GM12891 (cell line): ENCODE results near the gene PGLYRP1.

Source experiments
- DNase-seq: peaks from one replicate; pipeline ENCODE4 v3.0.0; 2011; ENCODE audit warnings: low spot score; ENCODE audit not compliant: insufficient read length
- FAIRE-seq: peaks from 2 replicates; lab custom pipeline; 2011; peaks lifted over from hg19 to GRCh38; lab: Jason Lieb, UNC
- PAX5 ChIP-seq: IDR thresholded peaks from 2 replicates; pipeline ENCODE4 v1.6.1; 2011; ENCODE audit warnings: low read length, moderate library complexity, mild to moderate bottlenecking; ENCODE audit not compliant: insufficient read depth, severe bottlenecking
- POLR2A ChIP-seq: IDR thresholded peaks from 2 replicates; pipeline ENCODE4 v1.6.1; 2011; ENCODE audit warnings: low read depth, low read length, control low read depth
- POLR2AphosphoS5 ChIP-seq: IDR thresholded peaks from 2 replicates; pipeline ENCODE4 v1.6.1; 2011; ENCODE audit warnings: low read depth, low read length, control low read depth
- POU2F2 ChIP-seq: IDR thresholded peaks from 2 replicates; pipeline ENCODE4 v1.6.1; 2011; ENCODE audit warnings: low read depth, mild to moderate bottlenecking, control low read depth, low read length, moderate library complexity
- SPI1 ChIP-seq: IDR thresholded peaks from 2 replicates; pipeline ENCODE4 v1.6.1; 2011; ENCODE audit warnings: low read depth, low read length, control low read depth
- TAF1 ChIP-seq: IDR thresholded peaks from 2 replicates; pipeline ENCODE4 v1.6.1; 2011; ENCODE audit warnings: low read depth, low read length, control low read depth

The PGLYRP1 gene

GRCh38 chr19:46058778-46059177, 35.9 kb upstream of the PGLYRP1 start:
- TF ChIP-seq TAF1, result no peak
- TF ChIP-seq POLR2A, result no peak
- no peak for TF ChIP-seq PAX5
- TF ChIP-seq SPI1, result no peak
- no peak for TF ChIP-seq POLR2AphosphoS5
- TF ChIP-seq POU2F2, result no peak
- no peak for FAIRE-seq

GRCh38 chr19:46056536-46056935, 33.7 kb upstream of the PGLYRP1 start:
- TF ChIP-seq POLR2A, result no peak
- no peak for TF ChIP-seq SPI1
- TF ChIP-seq PAX5, result no peak
- TF ChIP-seq POU2F2, result no peak
- no peak for TF ChIP-seq POLR2AphosphoS5
- TF ChIP-seq TAF1, result no peak
- FAIRE-seq (no peak), DNase-seq (no peak)

More at GRCh38 chr19:46058778-46059177, 35.9 kb upstream of the PGLYRP1 start:
- no peak for DNase-seq

- DNase-seq, result no peak
- FAIRE-seq, result no peak
- TF ChIP-seq PAX5 (no peak), TAF1 (no peak), POU2F2 (no peak), POLR2A (no peak), SPI1 (no peak), POLR2AphosphoS5 (no peak)
Observed at GRCh38 chr19:46052896-46053295, 30.0 kb upstream of the PGLYRP1 start.

GRCh38 chr19:46049597-46049996, 26.7 kb upstream of the PGLYRP1 start:
- no peak for TF ChIP-seq PAX5
- no peak for TF ChIP-seq POLR2AphosphoS5
- no peak for TF ChIP-seq TAF1
- no peak for TF ChIP-seq POU2F2
- TF ChIP-seq SPI1, result no peak
- TF ChIP-seq POLR2A, result no peak
- peak; percentile 20 for FAIRE-seq
- DNase-seq, result no peak

DNA sequence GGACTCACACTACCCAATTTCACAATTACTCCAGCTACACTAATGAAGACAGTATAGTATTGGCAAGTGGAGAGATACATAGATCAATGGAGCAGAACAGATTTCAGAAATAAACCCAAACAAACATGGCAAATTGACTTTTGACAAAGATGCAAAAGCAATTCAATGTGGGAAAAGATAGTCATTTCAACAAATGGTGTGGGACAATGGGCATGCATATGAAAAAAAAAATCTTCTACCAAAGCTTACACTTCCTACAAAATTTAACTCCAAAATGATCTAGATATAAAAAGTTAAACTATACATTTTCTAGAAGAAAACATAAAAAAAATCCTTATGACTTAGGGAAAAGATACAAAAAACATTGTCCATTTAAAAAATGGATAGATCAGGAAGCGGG, 20.7 kb upstream of the PGLYRP1 start:
- FAIRE-seq (no peak), DNase-seq (no peak)
- TF ChIP-seq SPI1, result no peak
- TF ChIP-seq POU2F2, result no peak
- no peak for TF ChIP-seq PAX5
- no peak for TF ChIP-seq TAF1
- TF ChIP-seq POLR2AphosphoS5, result no peak
- TF ChIP-seq POLR2A, result no peak

DNA sequence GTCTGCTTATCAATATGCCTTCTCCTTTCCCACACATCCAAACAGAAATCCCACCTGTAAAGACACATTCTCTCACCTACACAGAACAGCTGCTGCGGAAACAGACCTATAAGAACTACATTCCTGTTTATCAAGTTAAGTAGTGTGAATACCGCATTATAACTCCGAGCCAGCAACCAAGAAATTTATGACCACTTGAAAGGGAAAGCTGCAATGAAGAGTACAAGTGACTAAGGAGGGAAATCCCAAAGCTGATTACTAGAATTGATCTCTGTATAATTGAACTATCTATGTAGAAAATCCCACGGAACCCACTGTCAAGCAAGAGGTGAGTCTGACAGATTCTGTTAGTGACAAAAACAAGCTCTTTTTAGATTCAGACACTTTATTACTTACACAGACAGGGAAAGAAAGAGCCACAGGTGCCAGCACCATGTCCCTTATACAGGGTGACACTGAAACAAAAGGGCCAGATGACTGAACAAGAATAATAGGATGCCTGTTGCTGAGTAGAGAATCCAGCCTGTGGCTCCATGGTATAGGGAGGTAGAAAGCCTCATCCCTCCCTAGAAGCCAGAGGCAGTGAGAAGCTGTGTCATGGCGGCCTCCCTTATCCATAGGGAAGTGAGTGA, 19.5 kb upstream of the PGLYRP1 start:
- FAIRE-seq, result no peak
- TF ChIP-seq POLR2AphosphoS5 (no peak), POU2F2 (no peak), PAX5 (no peak), SPI1 (no peak), POLR2A (no peak), TAF1 (no peak)

GRCh38 chr19:46040952-46041500, 18.2 kb upstream of the PGLYRP1 start, which contains the start of gene IGFL4:
IGFL4 (minus strand) TSS chr19:46041002; CDS start chr19:46040962, 40 bp downstream.
- no peak for DNase-seq
- FAIRE-seq, result no peak
- TF ChIP-seq SPI1, result no peak
- TF ChIP-seq POU2F2, result no peak
- TF ChIP-seq POLR2AphosphoS5, result no peak
- TF ChIP-seq PAX5, result no peak
- no peak for TF ChIP-seq POLR2A
- TF ChIP-seq TAF1, result no peak

More for the DNA sequence above, 19.5 kb upstream of the PGLYRP1 start:
- DNase-seq, result no peak

DNA sequence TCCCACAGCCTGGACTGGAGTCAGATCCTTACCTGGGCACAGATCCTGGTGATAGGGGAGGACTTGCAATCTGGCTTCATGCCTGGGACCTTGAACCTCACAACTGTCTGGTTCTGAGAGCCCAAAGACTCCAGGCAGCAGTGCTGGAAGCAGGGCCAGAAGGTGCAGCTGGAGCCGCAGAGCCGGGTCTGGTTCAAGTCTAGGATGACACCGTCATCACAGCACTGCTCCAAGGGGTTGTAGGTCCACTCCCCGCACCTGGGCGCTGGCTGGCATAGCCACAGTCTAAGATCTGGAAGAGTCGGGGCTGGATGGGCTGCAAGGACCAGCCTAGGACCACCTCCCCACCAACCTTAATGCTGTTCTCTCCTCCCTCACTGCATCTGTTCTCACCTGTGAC, 17.3 kb upstream of the PGLYRP1 start:
- FAIRE-seq (no peak), DNase-seq (no peak)
- no peak for TF ChIP-seq POLR2A
- TF ChIP-seq PAX5, result no peak
- TF ChIP-seq TAF1, result no peak
- no peak for TF ChIP-seq POLR2AphosphoS5
- TF ChIP-seq SPI1, result no peak
- TF ChIP-seq POU2F2, result no peak

DNA sequence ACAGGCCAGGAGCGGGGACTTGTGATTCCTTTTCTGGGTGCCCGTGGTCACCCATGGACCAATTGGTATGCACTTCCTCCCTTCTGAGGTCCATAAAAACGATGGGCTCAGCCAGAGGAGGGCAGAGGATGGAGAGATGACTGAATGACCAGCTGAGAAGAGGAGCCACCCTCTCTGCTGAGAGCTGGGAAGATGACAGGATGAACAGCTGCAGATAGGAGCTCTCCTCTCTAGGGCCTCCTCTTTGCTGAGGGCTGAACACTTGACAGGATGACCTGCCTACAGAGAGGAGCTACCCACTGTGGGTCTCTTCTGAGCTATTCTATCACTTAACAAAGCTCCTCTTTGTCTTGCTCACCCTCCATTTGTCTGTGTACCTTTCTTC, 13.9 kb upstream of the PGLYRP1 start:
- DNase-seq (no peak), FAIRE-seq (no peak)
- TF ChIP-seq PAX5 (no peak), POU2F2 (no peak), POLR2AphosphoS5 (no peak), SPI1 (no peak), TAF1 (no peak), POLR2A (no peak)

DNA sequence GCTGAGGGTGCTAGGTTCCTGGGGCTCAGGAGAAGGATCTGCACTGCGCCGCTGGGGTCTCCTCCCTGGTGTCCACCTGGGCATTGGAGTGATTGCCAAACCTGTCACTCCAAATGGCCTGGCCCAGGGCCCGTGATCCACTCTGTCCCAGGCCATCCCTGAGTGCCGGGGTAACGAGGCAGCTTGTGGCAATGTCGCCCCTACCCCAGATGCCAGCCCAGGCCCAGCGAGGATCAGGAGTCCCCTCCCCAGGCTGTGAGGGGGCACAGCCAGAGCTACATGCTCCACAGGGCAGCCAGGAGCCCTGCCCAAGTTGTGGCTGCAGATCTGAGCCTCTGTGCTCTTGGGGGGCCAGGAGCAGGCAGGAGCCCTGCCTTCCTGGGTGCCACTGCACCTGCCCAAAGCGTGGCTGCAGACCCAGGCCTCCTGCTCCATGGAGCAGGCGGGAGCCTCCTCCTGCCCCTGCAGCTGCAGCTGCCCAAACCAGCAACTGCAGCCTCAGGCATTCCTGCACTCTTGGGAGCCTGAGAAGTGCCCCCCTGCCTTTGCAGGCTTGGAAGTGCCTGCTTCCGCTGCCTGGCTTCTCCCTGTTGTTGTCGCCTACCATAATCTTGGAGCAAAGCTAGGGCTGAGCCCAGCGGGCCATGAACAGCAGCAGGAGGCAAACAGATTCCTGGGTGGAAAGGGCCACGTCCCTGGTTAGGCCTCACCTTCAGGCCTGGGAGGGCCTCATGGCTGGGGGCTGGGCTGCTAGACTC, 13.3 kb upstream of the PGLYRP1 start:
- DNase-seq, result no peak
- TF ChIP-seq PAX5, result no peak
- no peak for TF ChIP-seq POLR2AphosphoS5
- no peak for TF ChIP-seq POU2F2
- no peak for TF ChIP-seq POLR2A
- TF ChIP-seq TAF1, result no peak
- no peak for TF ChIP-seq SPI1
- no peak for FAIRE-seq
